ENCODE results near the gene IFT88.

Gene IFT88

DNA sequence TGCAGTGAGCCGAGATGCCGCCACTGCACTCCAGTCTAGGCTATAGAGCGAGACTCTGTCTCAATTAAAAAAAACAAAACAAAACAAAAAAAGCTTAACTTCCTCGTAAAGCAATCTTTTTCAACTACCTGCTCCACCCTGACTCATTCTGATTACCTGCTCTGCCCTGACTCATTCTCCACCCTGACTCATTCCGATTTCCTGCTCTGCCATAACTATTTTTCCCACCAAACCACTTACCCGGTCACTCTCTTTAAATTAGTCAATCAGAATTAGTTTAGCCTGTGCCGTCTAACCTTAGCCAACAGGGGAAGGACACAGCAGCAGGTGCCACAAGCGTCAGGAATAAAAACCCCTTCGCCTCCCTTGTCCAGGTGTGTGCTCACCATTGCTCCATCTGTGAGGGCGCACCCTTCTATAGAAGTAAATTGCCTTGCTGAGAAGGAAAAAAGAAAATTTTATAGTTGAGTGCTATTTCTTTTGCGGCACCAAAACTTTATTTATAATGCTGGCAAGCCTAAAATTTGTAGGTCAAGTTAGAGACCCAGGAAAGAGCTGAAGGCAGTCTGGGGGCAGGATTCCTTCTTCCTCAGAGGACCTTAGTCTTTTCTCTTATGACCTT is 1.7 kb upstream of the IFT88 start:
- no peak for DNase-seq (ENCODE audit: extremely low read depth, low read depth)
- TF ChIP-seq, protein P1, sequence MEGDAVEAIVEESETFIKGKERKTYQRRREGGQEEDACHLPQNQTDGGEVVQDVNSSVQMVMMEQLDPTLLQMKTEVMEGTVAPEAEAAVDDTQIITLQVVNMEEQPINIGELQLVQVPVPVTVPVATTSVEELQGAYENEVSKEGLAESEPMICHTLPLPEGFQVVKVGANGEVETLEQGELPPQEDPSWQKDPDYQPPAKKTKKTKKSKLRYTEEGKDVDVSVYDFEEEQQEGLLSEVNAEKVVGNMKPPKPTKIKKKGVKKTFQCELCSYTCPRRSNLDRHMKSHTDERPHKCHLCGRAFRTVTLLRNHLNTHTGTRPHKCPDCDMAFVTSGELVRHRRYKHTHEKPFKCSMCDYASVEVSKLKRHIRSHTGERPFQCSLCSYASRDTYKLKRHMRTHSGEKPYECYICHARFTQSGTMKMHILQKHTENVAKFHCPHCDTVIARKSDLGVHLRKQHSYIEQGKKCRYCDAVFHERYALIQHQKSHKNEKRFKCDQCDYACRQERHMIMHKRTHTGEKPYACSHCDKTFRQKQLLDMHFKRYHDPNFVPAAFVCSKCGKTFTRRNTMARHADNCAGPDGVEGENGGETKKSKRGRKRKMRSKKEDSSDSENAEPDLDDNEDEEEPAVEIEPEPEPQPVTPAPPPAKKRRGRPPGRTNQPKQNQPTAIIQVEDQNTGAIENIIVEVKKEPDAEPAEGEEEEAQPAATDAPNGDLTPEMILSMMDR (IDR thresholded peaks at IDR 0.05; ENCODE audit: low read depth, low read length), result no peak

DNA sequence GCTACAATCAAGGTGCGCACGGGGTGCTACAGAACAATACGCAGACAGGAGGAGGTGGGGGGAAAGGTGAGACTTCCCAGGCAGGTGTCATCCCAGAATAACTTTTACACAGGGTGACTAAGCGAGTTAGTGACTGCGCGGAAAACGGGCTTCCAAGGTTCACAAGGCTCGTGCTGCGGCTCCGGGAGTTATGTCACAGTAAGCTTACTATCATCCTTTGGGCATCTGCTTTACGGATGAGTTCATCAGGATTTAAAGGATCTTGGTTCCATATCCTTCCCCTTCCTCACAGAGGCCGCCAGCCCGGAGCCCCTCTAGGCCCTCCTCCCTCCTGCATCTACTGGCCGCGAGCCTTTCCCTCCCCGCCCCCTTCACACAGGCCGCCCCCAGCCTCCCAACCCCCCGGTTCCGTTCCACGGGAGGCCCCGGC is 474 bp upstream of the IFT88 start:
- TF ChIP-seq, protein P1 (IDR thresholded peaks at IDR 0.05; ENCODE audit: low read depth, low read length), result no peak
- no peak for DNase-seq (ENCODE audit: extremely low read depth, low read depth)

DNA sequence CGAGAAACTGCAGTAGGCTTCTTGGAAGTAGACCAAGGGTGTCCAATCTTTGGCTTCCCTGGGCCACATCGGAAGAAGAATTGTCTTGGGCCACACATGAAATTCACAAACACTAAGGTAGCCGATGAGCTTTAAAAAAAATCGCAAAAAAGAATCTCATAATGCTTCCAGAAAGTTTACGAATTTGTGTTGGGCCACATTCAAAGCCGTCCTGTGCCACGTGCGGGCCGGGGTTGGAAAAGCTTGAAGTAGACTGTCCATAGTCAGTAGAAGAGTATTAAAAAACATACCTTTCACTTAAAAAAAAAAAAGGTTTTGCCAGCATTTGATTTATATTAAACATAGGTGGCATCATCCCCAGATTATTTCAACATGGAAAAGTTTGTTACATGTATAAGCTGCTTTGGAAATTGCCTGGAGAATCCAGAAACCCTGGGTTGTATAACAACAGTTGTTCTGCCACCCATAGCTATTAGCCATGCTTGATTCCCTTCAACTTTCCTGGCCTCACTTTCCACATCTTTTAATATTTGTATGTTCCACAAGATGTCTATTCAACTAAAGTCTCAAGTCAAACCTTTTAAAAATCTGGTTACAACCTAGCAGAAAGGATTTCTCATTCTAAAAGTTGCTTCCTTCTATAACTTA is 1.0 kb downstream of the IFT88 start:
- TF ChIP-seq, protein P1 (IDR thresholded peaks at IDR 0.05; ENCODE audit: low read depth, low read length), result no peak
- no peak for DNase-seq (ENCODE audit: extremely low read depth, low read depth)

DNA sequence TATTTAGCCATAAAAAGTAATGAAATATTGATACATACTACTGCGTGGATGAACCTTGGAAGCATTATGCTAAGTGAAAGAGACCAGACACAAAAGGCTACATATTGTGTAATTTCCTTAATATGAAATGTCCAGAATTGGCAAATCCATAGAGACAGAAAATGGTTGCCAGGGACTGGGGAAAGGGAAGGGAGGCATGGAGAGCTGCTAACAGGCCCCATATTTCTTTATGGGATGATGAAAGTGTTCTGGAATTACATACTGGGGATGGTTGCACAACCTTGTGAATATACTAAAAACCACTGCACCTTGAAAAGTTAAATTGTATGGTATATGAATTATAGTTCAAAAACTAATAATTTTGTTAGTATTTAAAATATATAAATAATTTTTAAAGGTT is 3.6 kb downstream of the IFT88 start:
- TF ChIP-seq, protein P1 (IDR thresholded peaks at IDR 0.05; ENCODE audit: low read depth, low read length), result no peak
- no peak for DNase-seq (ENCODE audit: extremely low read depth, low read depth)

DNA sequence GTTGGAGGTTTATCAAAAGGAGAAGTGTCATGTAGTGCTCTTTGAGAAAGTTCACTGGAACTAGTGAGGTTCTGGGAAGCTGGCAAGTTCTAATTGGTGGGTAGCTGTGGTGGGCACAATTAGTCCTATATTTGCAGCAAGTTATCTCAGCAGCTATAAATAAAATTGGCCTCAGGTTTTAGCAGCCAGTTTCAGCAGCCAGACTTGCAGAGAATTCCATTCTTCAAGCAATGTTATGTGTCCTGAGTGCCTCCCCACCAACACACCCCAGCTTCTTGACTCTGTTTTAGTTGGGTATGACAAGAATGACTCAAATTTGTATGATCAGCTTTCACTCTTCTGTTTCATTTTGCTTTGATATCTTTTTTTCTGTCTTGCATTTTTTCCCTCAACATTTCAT is 4.7 kb downstream of the IFT88 start:
- no peak for DNase-seq (ENCODE audit: extremely low read depth, low read depth)
- TF ChIP-seq, protein P1 (IDR thresholded peaks at IDR 0.05; ENCODE audit: low read depth, low read length), result no peak

DNA sequence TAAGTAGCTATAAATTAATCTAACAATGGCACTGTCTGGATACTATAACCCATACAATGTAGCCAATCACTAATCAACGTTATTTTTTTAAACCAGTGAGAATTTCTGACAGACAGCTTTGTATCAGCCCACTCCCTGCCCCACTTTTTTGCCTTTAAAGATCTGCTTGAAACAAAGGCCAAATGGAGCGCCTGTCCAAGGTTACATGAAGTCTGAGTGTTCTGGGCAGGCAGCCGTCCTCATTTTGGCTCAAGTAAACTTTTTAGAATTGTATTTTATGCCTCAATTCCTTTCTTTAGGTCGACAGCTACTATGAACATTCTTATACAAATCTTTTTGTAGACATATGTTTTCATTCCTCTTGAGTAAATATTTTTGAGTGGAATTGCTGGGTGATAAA is 6.2 kb downstream of the IFT88 start:
- TF ChIP-seq, protein P1 (IDR thresholded peaks at IDR 0.05; ENCODE audit: low read depth, low read length), result no peak
- DNase-seq (ENCODE audit: extremely low read depth, low read depth), result no peak

DNA sequence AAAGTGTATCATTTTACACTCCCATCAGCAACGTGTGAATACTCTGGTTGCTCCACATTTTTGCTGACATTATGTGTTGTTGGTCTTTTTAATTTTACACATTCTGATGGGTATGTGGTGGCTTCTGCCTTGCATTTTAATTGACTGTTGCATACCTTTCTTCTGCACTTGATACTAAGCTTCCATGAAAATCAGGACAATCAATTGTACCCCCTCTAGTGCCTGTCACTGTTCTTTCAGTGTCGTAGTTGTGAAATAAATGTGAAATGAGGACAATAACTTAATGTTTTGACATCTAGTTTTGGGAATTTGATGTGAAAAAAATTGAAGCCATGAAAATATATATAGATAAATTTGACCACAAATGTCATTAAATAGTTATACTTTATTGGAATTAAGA is 6.7 kb downstream of the IFT88 start:
- DNase-seq (ENCODE audit: extremely low read depth, low read depth), result no peak
- TF ChIP-seq, protein P1 (IDR thresholded peaks at IDR 0.05; ENCODE audit: low read depth, low read length), result no peak
